GM13977 (cell line): ENCODE data around the gene AP5Z1.

ENCODE experiments used
- DNase-seq: peaks from one replicate; pipeline ENCODE4 v3.0.0; 2012; ENCODE audit warnings: low spot score
- in situ Hi-C: fragments of 300-500 bp; cut with MboI; formaldehyde crosslinking; loops from one replicate; pipeline ENCODE4 v1.12.0; 2022; ENCODE audit warnings: low sequenced_read_pairs, low pct_unique_long_range_greater_than_20kb, mixed read lengths, inconsistent platforms; ENCODE audit not compliant: unreplicated experiment
- TF ChIP-seq, protein P1 (sequence below): IDR thresholded peaks from 2 replicates; pipeline ENCODE4 v1.5.1; 2012; ENCODE audit warnings: mild to moderate bottlenecking, control low read depth; ENCODE audit not compliant: insufficient read depth; ENCODE audit errors: extremely low read depth, missing control alignments

AP5Z1 gene

DNA sequence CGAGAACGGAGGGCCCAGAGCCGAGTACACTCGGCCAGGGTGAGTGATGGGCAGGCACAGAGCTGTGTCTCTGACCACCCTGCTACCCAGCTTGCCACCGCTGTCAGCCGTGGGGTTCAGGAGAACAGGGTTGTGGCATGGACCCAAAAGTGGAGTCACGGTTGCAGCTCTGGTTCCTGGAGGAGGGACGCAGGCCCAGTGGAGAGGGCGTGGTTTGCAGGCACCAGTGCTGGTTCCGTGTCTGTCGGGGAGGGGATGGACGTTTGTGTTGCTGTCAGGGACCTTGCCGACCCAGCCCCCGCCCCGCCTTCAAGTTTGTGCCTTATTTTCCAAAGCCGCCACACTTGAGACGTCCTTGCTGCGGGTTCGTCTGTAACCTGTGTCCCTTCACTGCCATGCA is 45.1 kb upstream of the AP5Z1 start:
- TF ChIP-seq, protein P1, sequence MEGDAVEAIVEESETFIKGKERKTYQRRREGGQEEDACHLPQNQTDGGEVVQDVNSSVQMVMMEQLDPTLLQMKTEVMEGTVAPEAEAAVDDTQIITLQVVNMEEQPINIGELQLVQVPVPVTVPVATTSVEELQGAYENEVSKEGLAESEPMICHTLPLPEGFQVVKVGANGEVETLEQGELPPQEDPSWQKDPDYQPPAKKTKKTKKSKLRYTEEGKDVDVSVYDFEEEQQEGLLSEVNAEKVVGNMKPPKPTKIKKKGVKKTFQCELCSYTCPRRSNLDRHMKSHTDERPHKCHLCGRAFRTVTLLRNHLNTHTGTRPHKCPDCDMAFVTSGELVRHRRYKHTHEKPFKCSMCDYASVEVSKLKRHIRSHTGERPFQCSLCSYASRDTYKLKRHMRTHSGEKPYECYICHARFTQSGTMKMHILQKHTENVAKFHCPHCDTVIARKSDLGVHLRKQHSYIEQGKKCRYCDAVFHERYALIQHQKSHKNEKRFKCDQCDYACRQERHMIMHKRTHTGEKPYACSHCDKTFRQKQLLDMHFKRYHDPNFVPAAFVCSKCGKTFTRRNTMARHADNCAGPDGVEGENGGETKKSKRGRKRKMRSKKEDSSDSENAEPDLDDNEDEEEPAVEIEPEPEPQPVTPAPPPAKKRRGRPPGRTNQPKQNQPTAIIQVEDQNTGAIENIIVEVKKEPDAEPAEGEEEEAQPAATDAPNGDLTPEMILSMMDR = no peak
- DNase-seq = no peak
- in situ Hi-C loops = no loop called here

DNA sequence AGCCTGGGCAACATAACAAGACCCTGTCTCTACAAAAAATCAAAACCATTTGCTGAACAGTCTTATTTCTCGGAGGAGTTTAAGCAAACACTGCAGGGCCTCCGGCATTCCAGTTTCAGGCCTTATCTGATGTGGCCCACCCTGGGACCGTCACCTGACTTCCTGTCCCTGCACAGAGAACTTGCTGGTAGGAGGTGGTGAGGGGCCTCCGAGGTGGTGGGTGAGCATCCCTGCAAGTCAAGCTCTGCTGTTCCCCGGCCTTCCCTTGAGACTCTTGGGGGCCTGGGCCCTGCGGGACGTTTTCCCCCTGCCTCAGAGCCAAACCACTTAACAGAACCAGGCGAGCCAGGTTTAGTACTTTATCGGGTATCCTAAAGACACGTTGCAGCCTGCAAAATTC is 44.5 kb upstream of the AP5Z1 start:
- no peak for DNase-seq
- TF ChIP-seq, protein P1 = no peak
- in situ Hi-C loops = no loop called here

DNA sequence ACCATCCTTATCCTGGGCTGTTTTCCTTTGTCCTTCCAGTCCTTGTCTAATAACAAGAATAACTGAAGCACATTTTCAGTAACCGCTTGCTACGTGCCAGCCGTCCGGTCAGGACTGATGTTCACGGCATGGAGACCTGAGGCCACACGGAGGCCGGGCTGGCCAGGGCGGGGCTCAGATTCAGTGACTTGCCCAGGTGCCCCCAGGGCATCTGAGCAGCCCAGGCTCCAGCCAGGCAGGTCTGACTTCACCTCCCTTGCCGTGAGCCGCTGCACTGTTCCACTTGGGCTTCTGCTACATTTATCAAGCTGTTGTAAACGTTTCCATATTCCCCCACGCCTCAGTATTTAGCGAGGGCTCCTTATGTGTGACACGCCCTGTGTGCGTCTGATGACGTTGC is 43.6 kb upstream of the AP5Z1 start:
- DNase-seq = no peak
- in situ Hi-C loops = no loop called here
- TF ChIP-seq, protein P1 = no peak

DNA sequence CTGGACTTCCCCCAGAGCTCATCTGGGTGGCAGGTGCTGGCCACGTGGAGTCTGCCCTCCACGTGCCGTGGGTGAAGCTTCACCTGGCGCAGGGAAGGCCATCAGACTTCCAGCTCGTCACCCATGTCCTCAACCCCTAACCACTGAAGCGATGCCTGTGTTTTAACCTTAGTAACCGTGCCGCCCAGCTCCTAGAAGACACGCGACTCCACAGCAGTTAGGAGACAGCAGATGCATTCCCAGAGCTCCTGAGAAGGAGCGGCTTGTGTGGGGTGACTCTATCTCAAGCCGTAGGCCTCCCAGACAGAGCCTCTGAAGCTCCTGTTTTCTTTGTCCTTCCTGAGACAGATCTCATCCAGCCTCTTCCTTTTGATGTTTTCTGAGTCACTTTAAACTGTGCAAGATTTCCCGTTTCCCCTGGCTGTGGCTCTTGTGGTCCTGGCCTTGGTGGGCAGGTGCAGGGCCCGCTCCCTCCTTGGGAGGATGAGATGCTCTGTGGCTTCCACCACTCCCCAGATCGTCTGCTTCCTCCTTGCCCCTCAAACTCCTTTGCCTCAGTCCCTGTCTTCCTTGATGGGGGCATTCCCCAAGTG is 41.4 kb upstream of the AP5Z1 start:
- no peak for DNase-seq
- in situ Hi-C loops = no loop called here
- TF ChIP-seq, protein P1 = no peak

DNA sequence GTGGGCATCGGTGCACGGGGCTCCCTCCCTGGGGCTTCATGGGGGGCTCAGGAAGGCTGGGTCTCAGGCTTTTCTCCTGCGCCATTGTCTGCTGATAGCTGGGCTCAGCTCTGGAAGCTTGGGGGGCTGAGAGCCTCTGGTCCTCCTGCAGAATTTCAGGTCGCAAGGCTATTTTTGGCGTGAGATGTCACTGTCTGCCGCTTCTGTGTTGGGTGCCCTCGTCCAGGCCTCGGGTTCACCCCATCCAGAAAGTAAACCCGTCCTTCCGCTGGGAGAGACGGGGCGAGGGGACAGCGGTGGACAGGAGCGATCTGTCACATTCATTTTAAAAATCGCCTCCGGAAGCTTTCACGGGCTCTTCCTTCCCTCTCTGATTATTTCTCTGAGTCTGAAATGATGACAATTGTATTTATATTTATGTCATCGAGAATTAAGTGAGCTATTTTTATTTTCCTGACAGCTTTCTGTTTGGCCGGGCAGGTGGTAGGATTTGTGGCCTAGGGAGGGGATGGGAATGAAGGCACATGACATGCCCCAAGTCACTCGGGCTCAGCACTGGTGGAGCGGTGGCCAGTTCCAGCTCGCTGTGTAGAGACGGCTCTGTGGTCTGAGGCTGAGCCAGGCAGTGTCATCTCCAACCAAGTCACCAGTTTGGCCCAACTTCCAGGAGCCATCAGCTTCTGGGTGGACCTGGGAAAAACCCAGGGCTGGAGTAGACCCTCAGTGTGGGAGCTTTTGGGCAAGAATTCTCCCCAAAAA is 40.7 kb upstream of the AP5Z1 start:
- in situ Hi-C loops = no loop called here

DNA sequence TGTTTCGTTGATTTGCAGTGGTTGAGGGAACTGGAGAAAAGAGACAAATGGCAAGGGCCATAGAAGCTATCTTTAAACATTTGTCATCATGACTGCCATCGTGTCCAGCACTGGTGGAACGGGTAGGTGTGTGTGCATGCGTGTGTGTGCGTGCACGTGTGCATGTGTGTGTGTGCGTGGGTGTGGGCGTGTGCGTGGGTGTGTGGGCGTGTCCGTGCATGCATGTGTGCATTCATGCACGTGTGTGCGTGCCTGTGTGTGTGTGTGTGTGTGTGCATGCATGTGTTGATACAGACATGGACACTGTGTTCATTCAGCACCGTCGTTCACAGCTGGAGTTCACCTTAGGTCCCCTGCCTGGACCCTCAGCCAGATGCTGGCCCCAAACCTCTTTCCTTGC is 38.1 kb upstream of the AP5Z1 start:
- TF ChIP-seq, protein P1 = no peak
- in situ Hi-C loops = no loop called here
- no peak for DNase-seq

More for the DNA sequence above, 40.7 kb upstream of the AP5Z1 start:
- TF ChIP-seq, protein P1 = no peak
- DNase-seq = no peak
